Hematopoietic multipotent progenitor cell treated with erythropoietin and hydrocortisone succinate and interleukin-3 and kit ligand, for 4 days (in vitro differentiated cells): ENCODE measurements around the gene TMEM125.
A peak's percentile ranks its signal among the peaks of the same experiment; 100 is the strongest.

ENCODE experiments used
- DNase-seq: peaks from one replicate; pipeline ENCODE4 v3.0.0-alpha.2; 2015

The TMEM125 gene

GRCh38 chr1:43269627-43270375 lies at the start of gene TMEM125:
Gene TMEM125, plus strand, starts transcription at chr1:43269983. Its CDS starts 2,740 bp downstream, at chr1:43272723.
- DNase-seq: no peak

GRCh38 chr1:43220905-43221778 lies 48.6 kb upstream of the TMEM125 start:
- peak; percentile 39 for DNase-seq

GRCh38 chr1:43221797-43222196 lies 48.0 kb upstream of the TMEM125 start:
- DNase-seq: no peak

- DNase-seq: no peak
Observed at GRCh38 chr1:43222879-43223278, 46.9 kb upstream of the TMEM125 start.

- peak; percentile 30 for DNase-seq
Observed at GRCh38 chr1:43225168-43225567, 44.6 kb upstream of the TMEM125 start.

- DNase-seq: peak; percentile 87
Observed at GRCh38 chr1:43227143-43227764, 42.5 kb upstream of the TMEM125 start.

- DNase-seq: no peak
Observed at GRCh38 chr1:43229826-43230780, 39.7 kb upstream of the TMEM125 start.

- DNase-seq: no peak
Observed at GRCh38 chr1:43232074-43232473, 37.7 kb upstream of the TMEM125 start.

- DNase-seq: no peak
Observed at GRCh38 chr1:43232482-43232881, 37.3 kb upstream of the TMEM125 start.

GRCh38 chr1:43233631-43234030 lies 36.2 kb upstream of the TMEM125 start:
- no peak for DNase-seq

- no peak for DNase-seq
Observed at GRCh38 chr1:43234267-43234666, 35.5 kb upstream of the TMEM125 start.

GRCh38 chr1:43235040-43235439 lies 34.7 kb upstream of the TMEM125 start:
- DNase-seq: peak; percentile 22

GRCh38 chr1:43235451-43236121 lies 34.2 kb upstream of the TMEM125 start:
- no peak for DNase-seq

GRCh38 chr1:43237121-43237520 lies 32.7 kb upstream of the TMEM125 start:
- DNase-seq: no peak

GRCh38 chr1:43238085-43238484 lies 31.7 kb upstream of the TMEM125 start:
- peak; percentile 86 for DNase-seq

GRCh38 chr1:43238991-43239469 lies 30.8 kb upstream of the TMEM125 start:
- DNase-seq: peak; percentile 22

GRCh38 chr1:43239484-43239883 lies 30.3 kb upstream of the TMEM125 start:
- DNase-seq: peak; percentile 44

GRCh38 chr1:43241413-43241836 lies 28.4 kb upstream of the TMEM125 start:
- DNase-seq: no peak

- no peak for DNase-seq
Observed at GRCh38 chr1:43243299-43243698, 26.5 kb upstream of the TMEM125 start.

- no peak for DNase-seq
Observed at GRCh38 chr1:43246466-43247213, 23.1 kb upstream of the TMEM125 start.
